ENCODE results near the gene CPEB1. TPM values are rescaled to one million over a fixed set of nuclear protein-coding genes. Genes with fewer than 3 reads are reported as not detected.

CPEB1 gene
- total RNA-seq, 1 experiment from 2014 or later: 1.0 TPM

- no peaks in the 10 kb centered on the region; a peak in 1 of 4 replicates for H3K4me1 Mint-ChIP-seq
- Histone ChIP-seq H2BK15ac (ENCODE audit: low read depth, low read length) (no peak overlapping the region), H2BK12ac (ENCODE audit: insufficient read length, low read depth, low read length) (no peak overlapping the region), H3K9me3 (ENCODE audit: control insufficient read depth, low read depth, low read length) (no peaks in the 10 kb centered on the region), H3K27ac (ENCODE audit: insufficient read length, low read depth, low read length) (no peak overlapping the region), H2BK20ac (ENCODE audit: low read depth, low read length, poor library complexity, severe bottlenecking) (no peak overlapping the region), H2AK5ac (ENCODE audit: insufficient read length, low read length) (no peak overlapping the region), H3K4me1 (ENCODE audit: insufficient read depth, low read length) (no peaks in the 10 kb centered on the region), H4K8ac (replicated peaks; ENCODE audit: insufficient read length, low read depth, low read length) (no peak overlapping the region), H3K79me1 (ENCODE audit: insufficient read depth, low read depth, low read length, poor library complexity, severe bottlenecking) (no peaks in the 10 kb centered on the region), H3K14ac (ENCODE audit: insufficient read depth, low read length) (no peak overlapping the region), H3K27me3 (ENCODE audit: insufficient read depth, low read length) (no peaks in the 10 kb centered on the region), H2BK120ac (ENCODE audit: low read depth, low read length, poor library complexity, severe bottlenecking) (no peak overlapping the region), H2AFZ (ENCODE audit: low read length) (no peak overlapping the region), H3K56ac (ENCODE audit: insufficient read length, low read depth, low read length) (no peak overlapping the region), H2BK5ac (ENCODE audit: insufficient read length, low read length) (no peak overlapping the region), H3T11ph (ENCODE audit: low read length) (no peak overlapping the region), H4K5ac (ENCODE audit: insufficient read length, low read depth, low read length) (no peak overlapping the region), H3K23me2 (ENCODE audit: insufficient read length, low read depth, low read length, poor library complexity, severe bottlenecking) (no peaks in the 10 kb centered on the region), H3K79me2 (ENCODE audit: insufficient read depth, low read length) (no peaks in the 10 kb centered on the region), H3K18ac (ENCODE audit: insufficient read length, low read depth, low read length) (no peak overlapping the region), H3K23ac (ENCODE audit: insufficient read length, low read depth, low read length) (no peak overlapping the region), H3K4ac (ENCODE audit: low read depth, low read length) (no peak overlapping the region), H4K91ac (ENCODE audit: insufficient read length, low read depth, low read length) (no peak overlapping the region), H4K20me1 (ENCODE audit: control insufficient read depth, insufficient read depth, insufficient read length) (no peaks in the 10 kb centered on the region), H3K4me2 (ENCODE audit: insufficient read depth, insufficient read length, low read length) (no peak overlapping the region), H3K9ac (ENCODE audit: extremely low read depth, insufficient read length, low read length) (no peak overlapping the region)
- no peaks in the 10 kb centered on the region for H3K36me3 Mint-ChIP-seq (ENCODE audit: insufficient read depth in 1 of 3, low read depth in 3 of 3)
- no CpG with 5 or more reads among the region's 3 CpGs for WGBS (ENCODE audit: extremely low coverage, insufficient read length, low lambda C conversion rate)
- no peak overlapping the region for H3K27ac Mint-ChIP-seq
- no peaks in the 10 kb centered on the region for H3K9me3 Mint-ChIP-seq
- no peaks in the 10 kb centered on the region; the same call in 1 of the 2 replicates for H3K27me3 Mint-ChIP-seq (ENCODE audit: low read depth)
- DNase-seq: no peak
- TF ChIP-seq CTCF (conservative IDR thresholded peaks at IDR 0.05): no peak
- H3K4me3 Mint-ChIP-seq: no peak overlapping the region
These were observed 52.0 kb downstream of the CPEB1 start for GRCh38 chr15:82595203-82595602.

Data from H9 (cell line).